Gastroesophageal sphincter (tissue), 4 donors: ENCODE measurements around the gene ZNF212. TPM values are rescaled to one million over a fixed set of nuclear protein-coding genes. Genes with fewer than 3 reads are reported as not detected.

Source experiments
- ATAC-seq: fragments of 150-250 bp; one replicate; pipeline ENCODE4 v1.9.1; 2016; ENCODE audit warnings: mild to moderate bottlenecking, moderate library complexity
- H3K27ac ChIP-seq, 4 donors: fragments of 200-600 bp; sonication (generic) in 3 of 4; 1 replicate in 3 of 4; 2 replicates in 1 of 4; pipeline ENCODE4 v1.5.1; 2016 to 2019
- H3K27me3 ChIP-seq: fragments of 200-600 bp; sonication (generic); one replicate; pipeline ENCODE4 v1.5.1; 2019
- H3K36me3 ChIP-seq, 2 donors: fragments of 200-600 bp; sonication (generic); one replicate each; pipeline ENCODE4 v1.5.1; 2019; ENCODE audit warnings: control low read depth in 1 of 2
- H3K4me1 ChIP-seq, 3 donors: fragments of 200-600 bp; sonication (generic); 1 replicate in 2 of 3; 2 replicates in 1 of 3; pipeline ENCODE4 v1.5.1; 2016 to 2019; ENCODE audit warnings: control low read depth in 2 of 3
- H3K4me3 ChIP-seq, 2 donors: fragments of 200-600 bp; sonication (generic); one replicate each; pipeline ENCODE4 v1.5.1; 2019; ENCODE audit warnings: mild to moderate bottlenecking in 1 of 2, moderate library complexity in 1 of 2
- H3K9me3 ChIP-seq, 3 donors: fragments of 200-600 bp; sonication (generic); one replicate each; pipeline ENCODE4 v1.5.1; 2017 to 2019; ENCODE audit warnings: control low read depth in 2 of 3
- CTCF ChIP-seq, 4 experiments: fragments of 200-600 bp in 2 of 4; fragments of 450-650 bp in 2 of 4; sonication (generic) in 1 of 4; IDR thresholded peaks; one replicate each; pipeline ENCODE4 v1.5.1; 2017 to 2019; ENCODE audit warnings: antibody characterized with exemption in 4 of 4, mild to moderate bottlenecking in 2 of 4, moderate library complexity in 2 of 4
- EP300 ChIP-seq: sonication (generic); formaldehyde crosslinking; IDR thresholded peaks from one replicate; pipeline ENCODE4 v1.6.1; 2017; ENCODE audit warnings: antibody characterized with exemption, mild to moderate bottlenecking
- POLR2A ChIP-seq, 2 donors: fragments of 450-650 bp; IDR thresholded peaks; one replicate each; pipeline ENCODE4 v1.6.1; 2017; ENCODE audit warnings: antibody characterized with exemption in 2 of 2, mild to moderate bottlenecking in 2 of 2, moderate library complexity in 1 of 2
- POLR2AphosphoS5 ChIP-seq: sonication (generic); formaldehyde crosslinking; IDR thresholded peaks from one replicate; pipeline ENCODE4 v1.6.1; 2017; ENCODE audit warnings: antibody characterized with exemption
- WGBS, 2 donors: methylation state at CpG; one replicate each; pipeline ENCODE4 v1.1.5; 2018; ENCODE audit warnings: low coverage in 1 of 2; 5-methylcytosine and 5-hydroxymethylcytosine counted together
- total RNA-seq, 4 donors: library from RNA; depleted of rRNA; stranded (reverse); fragments of >200 nt; gene quantifications; one replicate each; pipeline ENCODE4 v1.1.0, GENCODE V29; 2016

ZNF212 gene
- total RNA-seq, 4 donors from 2014 or later, result 4.3 to 11.1 (median 9.4) TPM

GRCh38 chr7:149209518-149210269 lies 29.8 kb upstream of the ZNF212 start:
- WGBS, 2 donors, result 53 to 67% methylated on average over 5 to 7 of the region's 7 CpGs
- no peak overlapping the region for H3K27ac ChIP-seq
- no peaks in the 10 kb centered on the region for H3K27me3 ChIP-seq
- no peak for TF ChIP-seq POLR2AphosphoS5
- peak in 2 of 4 experiments; percentile 12 to 22 for TF ChIP-seq CTCF (IDR thresholded peaks at IDR 0.05)
- H3K4me3 ChIP-seq, result no peak overlapping the region
- H3K4me1 ChIP-seq, result no peaks in the 10 kb centered on the region
- no peaks in the 10 kb centered on the region for H3K9me3 ChIP-seq
- no peak for ATAC-seq
- peaks cover 0 to 100% of the 10 kb centered on the region in 2 donors for H3K36me3 ChIP-seq

GRCh38 chr7:149210551-149210950 lies 28.9 kb upstream of the ZNF212 start:
- TF ChIP-seq EP300, result no peak
- no peak for ATAC-seq
- WGBS, 2 donors, result 72 to 100% methylated on average over 2 to 3 of the region's 11 CpGs
- Histone ChIP-seq H3K9me3 (no peaks in the 10 kb centered on the region), H3K4me3 (no peak overlapping the region), H3K27ac (no peak overlapping the region), H3K27me3 (no peaks in the 10 kb centered on the region), H3K36me3 (peaks cover 0 to 100% of the 10 kb centered on the region in 2 donors), H3K4me1 (no peaks in the 10 kb centered on the region)

GRCh38 chr7:149214020-149214720 lies 25.3 kb upstream of the ZNF212 start:
- WGBS, 2 donors, result 42 to 60% methylated on average over 2 to 4 of the region's 7 CpGs
- Histone ChIP-seq H3K27ac (no peak overlapping the region), H3K4me3 (no peak overlapping the region), H3K9me3 (no peaks in the 10 kb centered on the region), H3K27me3 (no peaks in the 10 kb centered on the region), H3K36me3 (peaks cover 0 to 100% of the 10 kb centered on the region in 2 donors), H3K4me1 (no peaks in the 10 kb centered on the region)
- no peak for ATAC-seq
- TF ChIP-seq POLR2AphosphoS5 (no peak), CTCF (IDR thresholded peaks at IDR 0.05) (no peak), POLR2A (IDR thresholded peaks at IDR 0.05) (no peak), EP300 (no peak)

- no peak for TF ChIP-seq EP300
- no peak for TF ChIP-seq POLR2A (IDR thresholded peaks at IDR 0.05)
- 72 to 100% methylated on average over 1 to 2 of the region's 2 CpGs for whole genome bisulfite sequencing, 2 donors
- ATAC-seq, result no peak
Measured at GRCh38 chr7:149216402-149216801, 23.0 kb upstream of the ZNF212 start.

GRCh38 chr7:149217570-149217969 lies 21.9 kb upstream of the ZNF212 start:
- no peak overlapping the region for H3K27ac ChIP-seq
- peaks cover 0 to 100% of the 10 kb centered on the region in 2 donors for H3K36me3 ChIP-seq
- WGBS, 2 donors, result 89% methylated on average over 6 of the region's 6 CpGs; no CpG with 5 or more reads in 1 of the 2 donors
- H3K4me1 ChIP-seq, result no peaks in the 10 kb centered on the region
- TF ChIP-seq POLR2AphosphoS5 (no peak), POLR2A (IDR thresholded peaks at IDR 0.05) (no peak), EP300 (no peak), CTCF (IDR thresholded peaks at IDR 0.05) (no peak)
- H3K4me3 ChIP-seq, result no peak overlapping the region
- no peaks in the 10 kb centered on the region for H3K27me3 ChIP-seq
- H3K9me3 ChIP-seq, result no peaks in the 10 kb centered on the region
- no peak for ATAC-seq

More at GRCh38 chr7:149216402-149216801, 23.0 kb upstream of the ZNF212 start:
- Histone ChIP-seq H3K36me3 (peaks cover 0 to 100% of the 10 kb centered on the region in 2 donors), H3K9me3 (no peaks in the 10 kb centered on the region), H3K27ac (no peak overlapping the region), H3K4me1 (no peaks in the 10 kb centered on the region), H3K27me3 (no peaks in the 10 kb centered on the region), H3K4me3 (no peak overlapping the region)
